HG03439 (cell line): ENCODE results near the gene ZNF524.
"Not testable (repeated sequence)": the region's sequence is repeated elsewhere in the genome, so short reads cannot be mapped to it uniquely, and the experiment has no call there.

Experiments used
- ATAC-seq: cut with Tn5 transposase; IDR thresholded peaks from one replicate; pipeline ENCODE4 v1.9.1; 2021; ENCODE audit warnings: mild to moderate bottlenecking, moderate library complexity; ENCODE audit not compliant: unreplicated experiment

Gene ZNF524

DNA sequence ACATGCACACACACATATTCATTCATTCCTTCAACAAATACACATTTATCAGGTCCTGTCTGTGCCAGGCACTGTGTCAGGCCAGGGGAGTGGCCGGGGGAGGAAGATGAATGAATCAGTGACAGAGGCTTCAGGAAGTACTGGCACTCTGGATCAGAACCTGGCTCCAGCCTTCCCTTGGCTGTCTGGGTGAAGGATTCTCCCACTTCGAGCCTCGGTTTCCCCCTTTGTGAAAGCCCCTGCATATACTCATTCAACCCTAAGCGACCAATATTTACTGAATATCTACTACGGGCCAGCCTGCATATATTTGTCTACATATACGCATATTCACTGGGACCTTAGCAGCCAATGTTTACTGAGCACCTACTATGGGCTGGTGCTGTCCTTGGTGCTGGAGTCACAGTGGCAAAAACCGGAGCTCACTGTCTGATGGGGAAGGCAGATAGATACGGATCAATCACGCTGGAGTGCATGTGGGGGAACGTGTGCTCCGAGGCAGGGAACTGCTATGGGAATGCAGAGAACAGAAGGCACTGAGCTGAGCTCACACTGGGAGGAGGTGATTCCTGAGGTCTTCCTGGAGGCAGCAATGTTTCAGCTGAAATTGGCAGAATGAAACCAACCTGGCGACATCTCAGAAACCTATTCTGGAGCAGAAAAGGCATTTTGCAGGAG, 18.8 kb upstream of the ZNF524 start:
- no peak for ATAC-seq

DNA sequence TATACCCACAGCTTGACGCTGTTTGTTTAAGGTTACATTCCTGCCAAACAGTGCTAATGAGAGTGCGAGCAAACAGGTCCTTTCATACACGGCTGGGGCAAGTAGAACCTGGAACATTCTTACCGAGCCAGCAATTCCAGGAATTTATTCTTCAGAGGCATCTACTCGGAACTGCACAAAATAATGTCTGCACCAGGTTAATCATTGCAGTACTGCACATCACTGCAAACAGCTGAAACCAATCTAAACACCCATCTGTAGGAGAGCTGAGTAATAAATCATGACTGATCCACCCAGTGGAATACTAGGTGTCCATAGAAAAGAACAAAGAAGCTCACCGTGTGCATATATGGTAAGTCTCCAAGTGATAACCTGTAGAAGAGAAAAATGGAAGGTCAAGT, 18.3 kb upstream of the ZNF524 start:
- ATAC-seq, result no peak

DNA sequence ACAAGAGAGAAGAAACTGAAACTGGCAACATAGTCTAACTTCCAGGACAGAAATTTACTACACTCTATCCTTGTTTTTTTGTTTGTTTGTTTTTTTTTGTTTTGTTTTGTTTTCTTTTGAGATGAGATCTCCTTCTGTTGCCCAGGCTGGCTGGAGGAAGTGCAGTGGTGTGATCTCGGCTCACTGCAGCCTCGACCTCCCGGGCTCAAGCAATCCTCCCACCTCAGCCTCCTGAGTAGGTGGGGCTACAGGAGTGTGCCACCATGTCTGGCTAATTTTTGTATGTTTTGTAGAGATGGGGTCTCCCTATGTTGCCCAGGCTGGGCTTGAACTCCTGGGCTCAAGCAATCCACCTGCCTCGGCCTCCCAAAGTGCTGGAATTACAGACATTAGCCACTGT, 17.8 kb upstream of the ZNF524 start:
- ATAC-seq, result not testable (repeated sequence)

DNA sequence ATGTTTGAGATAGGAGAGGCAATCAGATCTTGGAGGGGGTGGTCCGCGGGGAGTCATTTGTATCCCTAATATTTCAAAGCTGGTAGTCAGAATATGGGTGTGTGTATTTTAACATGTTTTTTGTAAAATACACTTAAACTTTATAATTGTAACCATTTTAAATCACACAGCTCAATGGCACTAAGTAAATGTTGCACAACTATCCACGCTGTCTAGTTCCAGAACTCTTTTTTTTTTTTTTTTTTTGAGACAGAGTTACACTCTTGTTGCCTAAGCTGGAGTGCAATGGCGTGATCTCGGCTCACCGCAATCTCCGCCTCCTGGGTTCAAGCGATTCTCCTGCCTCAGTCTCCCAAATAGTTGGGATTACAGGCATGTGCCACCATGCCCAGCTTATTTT, 16.2 kb upstream of the ZNF524 start:
- not testable (repeated sequence) for ATAC-seq

DNA sequence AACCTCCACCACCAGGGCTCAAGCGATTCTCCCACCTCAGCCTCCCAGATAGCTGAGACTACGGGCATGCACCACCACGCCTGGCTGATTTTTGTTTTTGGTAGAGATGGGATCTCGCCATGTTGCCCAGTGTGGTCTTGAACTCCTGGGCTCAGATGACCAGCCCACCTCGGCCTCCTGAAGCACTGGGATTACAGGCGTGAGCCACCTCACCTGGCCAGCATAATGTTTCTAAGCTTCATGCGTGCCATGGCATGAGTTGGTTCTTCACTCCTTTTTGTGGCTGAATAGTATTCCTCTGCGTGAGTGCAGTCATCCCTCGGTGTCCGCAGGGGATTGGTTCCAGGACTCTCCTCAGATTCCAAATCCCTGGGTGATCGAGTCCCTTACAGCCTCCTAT, 15.2 kb upstream of the ZNF524 start:
- no peak for ATAC-seq

DNA sequence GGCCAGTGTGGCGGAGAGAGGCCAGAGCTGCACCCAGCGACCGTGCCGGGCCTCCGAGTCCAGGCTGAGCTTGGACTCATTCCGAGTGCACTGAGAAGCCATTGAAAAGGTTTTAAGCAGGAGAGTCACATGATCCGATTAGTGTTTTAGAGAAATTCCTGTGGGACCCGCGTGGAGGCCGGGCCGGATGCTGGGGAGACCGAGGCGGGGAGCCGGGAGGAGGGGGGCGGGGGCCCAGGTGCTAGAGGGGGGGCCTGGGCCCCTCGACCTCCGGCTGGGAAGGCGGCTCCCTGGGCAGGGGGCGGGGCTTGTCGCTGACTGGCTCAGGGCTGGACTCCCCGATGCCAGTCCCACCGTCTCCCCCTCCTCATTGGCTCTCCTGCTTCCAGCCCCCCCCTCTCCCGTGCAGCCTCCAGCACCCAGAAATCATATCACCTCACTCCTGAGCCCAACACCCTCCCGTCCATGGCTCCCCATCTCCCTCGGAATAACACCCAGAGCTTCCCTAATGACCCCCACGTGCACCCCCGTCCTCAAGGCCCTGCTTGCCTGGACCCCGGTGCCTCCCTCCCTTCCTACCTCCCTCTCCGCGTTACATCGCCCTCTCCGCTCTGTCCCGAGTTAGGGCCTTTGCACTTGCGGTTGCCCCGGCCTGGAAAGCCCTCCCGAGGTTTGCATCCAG, 14.3 kb upstream of the ZNF524 start:
- ATAC-seq, result no peak

DNA sequence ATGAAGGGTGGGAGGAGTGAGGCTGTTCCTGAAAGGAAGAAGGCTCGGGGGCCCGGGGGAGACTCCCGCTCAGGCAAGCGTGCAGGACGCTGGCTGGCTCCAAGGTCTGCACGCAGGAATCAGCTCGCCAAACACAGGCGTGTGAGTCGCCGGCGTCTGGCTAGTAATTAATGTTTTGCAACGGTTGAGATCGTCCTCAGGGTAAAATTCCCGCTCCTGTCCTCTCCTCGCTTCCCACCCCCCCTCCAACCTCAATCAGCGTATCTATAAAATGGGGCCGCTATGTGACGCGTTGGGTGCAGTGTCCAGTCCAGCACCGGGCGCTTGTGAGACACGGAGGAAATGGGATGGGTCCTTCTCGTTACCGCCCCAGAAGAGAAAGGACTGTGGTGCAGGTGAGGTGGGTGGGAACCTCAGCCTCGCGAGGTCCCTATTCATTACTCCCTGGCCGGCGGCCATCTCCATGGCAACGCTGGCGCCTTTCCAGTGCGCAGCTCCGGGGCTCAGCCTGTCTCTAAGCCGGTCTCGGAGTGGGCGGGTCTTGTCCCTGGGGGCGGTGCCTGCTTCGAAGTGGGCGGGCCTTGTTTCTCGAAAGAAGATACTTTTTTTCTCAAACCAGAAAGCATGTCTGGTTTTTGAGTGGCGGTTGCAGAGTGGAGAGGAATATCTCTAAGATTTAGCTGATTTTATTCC, 13.0 kb upstream of the ZNF524 start:
- peak; percentile 82 for ATAC-seq

DNA sequence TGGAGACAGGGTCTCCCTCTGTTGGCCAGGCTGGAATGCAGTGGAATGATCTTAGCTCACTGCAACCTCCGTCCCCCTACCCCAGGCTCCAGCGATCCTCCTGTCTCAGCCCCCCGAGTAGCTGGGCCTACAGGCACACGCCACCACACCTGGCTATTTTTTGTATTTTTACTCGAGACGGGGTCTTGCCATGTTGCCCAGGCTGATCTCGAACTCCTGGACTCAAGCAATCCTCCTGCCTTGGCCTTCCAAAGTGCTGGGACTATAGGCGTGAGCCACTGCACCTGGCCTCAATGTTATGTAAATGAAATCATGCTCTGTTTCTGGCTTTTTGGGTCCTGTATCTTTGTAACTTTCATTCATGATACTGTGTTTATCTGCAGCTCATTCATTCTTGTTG, 11.3 kb upstream of the ZNF524 start:
- ATAC-seq, result no peak

DNA sequence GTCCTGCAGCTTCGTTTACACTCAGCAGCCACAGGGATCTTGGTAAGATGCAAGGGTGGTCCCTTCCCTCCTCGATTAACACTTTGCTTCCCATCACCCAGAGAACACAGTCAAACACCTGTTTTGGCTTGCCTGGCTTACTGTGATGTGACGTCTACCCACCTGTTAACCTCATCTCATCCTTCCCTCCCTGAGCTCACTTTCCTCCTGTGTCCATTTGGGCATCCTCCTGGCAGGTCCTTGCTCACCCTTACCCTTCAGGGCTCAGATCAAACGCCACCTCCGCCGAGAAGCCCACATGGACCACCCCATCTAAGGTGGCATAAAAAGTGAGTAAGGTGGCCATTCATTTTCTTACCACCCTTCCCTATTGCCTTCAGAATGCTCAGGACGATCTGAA, 10.0 kb upstream of the ZNF524 start:
- no peak for ATAC-seq

DNA sequence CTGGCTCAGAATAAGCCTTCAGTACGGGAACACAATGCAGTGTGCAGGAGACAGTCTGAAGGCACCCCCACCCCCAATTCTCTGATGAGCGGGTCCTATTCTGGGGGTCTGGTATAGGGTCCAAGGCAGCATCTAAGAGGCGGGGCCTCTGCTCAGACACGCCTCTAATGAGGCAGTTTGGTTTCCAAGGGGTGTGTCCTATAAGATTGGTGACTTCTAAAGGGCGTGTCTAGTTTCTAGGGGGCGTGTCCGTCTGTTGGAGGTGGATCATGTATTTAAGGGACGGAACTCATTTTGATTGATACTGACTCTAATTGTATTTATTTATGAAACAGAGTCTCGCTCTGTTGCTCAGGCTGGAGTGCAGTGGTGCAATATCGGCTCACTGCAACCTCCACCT, 9.5 kb upstream of the ZNF524 start:
- no peak for ATAC-seq

DNA sequence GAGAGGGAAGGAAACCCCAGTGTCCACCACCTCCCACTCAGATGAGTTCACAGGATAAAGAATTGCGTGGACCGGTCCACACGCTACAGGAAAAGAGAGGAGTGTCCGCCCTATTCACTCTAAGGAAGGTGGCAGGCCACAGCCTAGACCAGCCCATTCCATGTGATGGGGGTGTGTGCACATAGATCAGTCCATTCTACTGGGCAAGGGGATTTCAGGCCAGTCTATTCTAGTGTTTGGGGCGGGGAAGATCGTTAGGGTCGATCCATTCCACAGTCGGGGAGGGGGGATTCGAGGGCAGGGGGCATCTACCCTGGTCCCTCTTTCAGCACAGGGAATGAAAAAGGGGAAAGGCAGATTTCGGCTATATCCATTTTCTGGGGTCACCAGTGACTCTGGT, 8.5 kb upstream of the ZNF524 start:
- ATAC-seq, result no peak

DNA sequence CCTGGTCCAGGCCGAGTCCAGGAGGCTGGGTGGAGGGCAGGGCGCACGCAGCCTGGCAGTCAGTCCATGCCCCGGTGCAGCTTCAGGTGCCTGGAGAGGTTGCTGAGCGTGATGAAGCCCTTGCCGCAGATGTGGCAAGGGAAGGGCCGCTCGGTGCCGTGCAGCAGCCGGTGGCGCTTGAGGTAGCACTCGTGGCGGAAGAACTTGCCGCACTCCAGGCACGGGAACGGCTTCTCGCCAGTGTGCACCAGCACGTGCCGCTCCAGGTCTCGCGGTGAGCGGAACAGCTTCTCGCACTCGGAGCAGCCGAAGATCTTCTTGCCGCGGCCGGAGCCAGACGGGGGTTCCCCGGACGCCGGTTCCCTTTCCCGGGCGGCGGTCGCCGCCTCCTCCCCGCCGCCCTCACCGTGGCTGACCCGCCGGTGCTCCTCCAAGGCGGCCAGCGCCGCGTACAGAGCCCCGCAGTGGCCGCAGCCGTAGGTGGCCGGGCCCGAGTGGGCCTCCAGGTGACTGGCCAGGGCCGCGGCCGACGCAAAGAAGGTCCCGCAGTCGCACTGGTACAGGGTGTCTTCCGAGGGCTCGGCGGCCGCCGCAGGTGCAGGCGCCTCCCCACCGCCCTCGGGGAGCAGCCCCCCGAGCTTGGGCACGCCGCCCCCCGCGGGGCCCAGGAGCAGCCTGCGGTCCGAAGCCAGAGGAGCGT, 7.5 kb upstream of the ZNF524 start:
- no peak for ATAC-seq

DNA sequence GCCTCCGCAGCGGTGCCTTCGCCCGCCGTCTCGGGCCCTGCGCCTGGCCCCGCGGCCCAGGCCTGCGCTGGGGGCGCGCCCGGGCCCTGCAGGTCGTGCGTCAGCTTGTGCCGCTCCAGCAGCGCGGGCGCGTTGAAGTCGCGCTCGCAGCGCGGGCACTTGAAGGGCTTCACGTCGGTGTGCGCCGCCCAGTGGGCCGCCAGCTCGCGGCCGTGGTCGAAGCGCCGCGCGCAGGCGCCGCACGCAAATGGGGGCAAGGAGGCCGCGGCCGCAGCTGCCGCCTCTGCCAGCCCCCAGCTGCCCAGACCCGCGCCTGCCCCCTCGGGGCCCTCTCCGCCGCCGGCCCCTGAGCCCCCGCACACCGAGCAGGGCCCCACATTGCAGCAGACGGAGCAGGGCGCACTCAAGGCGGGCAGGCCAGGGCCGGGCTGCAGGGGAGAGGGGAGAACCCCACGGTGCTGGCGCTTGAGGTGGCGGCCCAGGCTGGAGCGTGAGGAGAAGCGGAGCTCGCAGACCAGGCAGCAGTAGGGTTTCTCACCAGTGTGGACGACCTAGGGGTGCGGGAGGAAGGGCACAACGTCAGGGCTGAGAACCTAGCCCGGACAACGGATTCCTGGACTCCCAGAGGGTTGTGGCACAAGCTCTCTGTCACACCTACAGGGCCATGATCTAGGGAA, 6.9 kb upstream of the ZNF524 start:
- no peak for ATAC-seq

DNA sequence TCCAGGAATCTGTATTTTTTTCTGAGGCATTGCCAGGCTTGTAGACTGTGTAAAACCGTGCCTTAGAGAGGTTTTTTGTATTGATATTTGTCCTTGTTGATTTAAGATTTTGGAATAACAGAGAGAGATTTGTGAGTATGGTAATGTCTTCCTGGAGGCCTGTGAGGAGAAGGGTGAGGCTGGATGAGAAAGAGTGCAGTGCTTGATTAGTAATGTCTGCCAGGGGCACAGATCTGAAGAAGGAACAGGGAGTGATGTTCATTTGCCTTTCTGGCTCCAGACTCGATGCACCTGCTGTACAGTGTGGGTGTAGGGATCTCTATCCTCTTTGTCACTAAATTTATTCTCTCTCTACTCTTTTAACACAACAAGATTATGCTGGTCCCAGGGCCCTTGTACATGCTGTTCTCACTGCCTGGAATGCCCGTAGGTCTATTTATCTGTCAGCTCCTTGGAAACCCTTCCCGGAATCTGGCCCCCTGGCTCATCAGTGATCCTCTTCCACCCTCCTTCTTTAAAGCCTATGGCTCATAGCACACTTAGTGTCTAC, 5.0 kb upstream of the ZNF524 start:
- no peak for ATAC-seq

DNA sequence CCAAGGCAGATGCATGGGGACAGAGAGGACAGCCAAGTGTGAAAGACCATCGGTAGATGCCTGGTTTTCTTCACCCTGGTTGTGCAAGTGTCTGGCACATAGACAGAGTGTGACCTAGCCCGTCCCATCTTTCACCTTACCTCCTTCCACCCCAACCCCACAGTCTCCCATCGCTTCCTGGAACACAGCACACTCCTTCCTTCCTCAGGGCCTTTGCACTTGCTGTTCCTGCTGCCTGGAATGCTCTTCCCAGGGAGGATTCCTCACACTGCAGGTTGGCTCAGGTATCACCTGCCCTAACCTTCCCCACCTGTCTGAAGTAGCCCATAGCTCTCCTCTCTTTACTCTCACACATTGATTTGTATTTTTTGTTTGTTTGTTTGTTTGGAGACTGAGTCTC, 3.8 kb upstream of the ZNF524 start:
- ATAC-seq, result no peak

DNA sequence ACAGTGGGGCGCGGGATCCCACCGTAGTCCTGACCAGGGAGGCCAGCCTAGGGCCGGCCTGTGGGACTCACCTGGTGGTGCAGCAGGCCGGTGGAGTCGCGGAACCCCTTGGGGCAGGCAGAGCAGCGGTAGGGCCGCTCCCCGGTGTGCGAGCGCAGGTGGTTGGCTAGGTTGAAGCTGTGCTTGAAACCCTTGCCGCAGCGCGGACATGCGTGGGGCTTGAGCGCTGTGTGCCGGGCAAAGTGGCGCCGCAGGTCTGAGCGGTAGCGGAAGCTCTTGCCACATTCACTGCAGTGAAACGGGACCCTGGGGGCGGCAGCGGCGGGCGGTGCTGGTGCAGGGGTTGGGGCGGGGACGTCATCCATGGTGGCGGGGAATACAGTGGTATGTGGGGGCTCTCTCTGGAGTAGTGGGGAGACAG, 2.6 kb upstream of the ZNF524 start:
- no peak for ATAC-seq

DNA sequence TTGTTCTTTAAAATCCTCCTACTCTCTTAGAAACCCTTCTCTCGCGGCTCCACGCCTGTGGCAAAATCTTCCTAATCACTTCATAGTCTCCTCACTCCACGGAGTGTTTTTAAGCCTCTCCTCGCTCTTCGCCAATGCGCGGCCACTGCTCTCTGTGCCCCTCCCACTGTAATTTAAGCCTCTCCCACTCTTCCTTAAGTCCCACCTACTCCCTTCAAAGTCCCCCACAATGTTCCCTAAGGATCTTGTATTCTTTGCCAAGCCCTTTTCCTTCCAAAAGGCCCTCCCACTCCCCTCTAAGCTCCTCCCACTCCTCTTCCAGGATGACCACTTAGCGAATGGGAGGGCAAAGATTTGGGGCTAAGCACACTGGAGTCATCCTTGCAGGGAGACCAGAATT, 2.1 kb upstream of the ZNF524 start:
- no peak for ATAC-seq

DNA sequence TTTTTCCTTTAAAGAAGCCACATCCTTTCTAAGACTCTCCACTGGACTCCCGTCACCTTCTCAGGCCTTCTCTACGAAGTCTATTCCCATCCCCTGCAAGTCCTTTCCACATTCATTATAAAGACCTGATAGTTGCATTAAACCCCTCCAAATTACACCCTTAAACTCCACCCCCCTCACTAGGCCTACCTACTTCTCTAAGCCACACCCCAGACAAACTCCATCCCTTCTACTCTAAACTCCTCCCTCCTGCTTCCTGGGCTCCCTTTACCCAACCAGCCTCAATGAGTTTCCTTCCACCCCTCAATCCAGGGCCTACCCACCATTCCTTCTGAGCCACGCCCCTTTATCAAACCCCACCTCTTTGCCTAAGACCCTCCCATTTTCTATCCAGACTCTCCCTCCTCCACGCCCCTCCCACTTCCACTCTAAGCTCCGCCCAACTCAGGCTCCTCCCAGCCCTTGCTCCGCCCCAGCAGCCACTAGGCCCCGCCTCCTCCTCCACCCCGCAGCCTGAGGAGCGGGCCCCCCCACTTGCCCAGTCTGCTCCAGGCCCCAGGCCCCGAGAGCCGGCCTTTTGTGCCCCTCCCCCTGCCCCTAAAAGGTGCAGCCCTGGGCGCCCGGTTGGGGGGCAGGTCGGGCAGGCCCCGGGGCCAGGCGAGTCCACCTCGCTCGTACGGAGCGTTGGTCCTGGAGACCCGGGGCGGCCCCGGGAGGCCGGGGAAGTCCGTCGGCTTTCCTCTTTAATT, 1.2 kb upstream of the ZNF524 start:
- peak; percentile 61 for ATAC-seq

DNA sequence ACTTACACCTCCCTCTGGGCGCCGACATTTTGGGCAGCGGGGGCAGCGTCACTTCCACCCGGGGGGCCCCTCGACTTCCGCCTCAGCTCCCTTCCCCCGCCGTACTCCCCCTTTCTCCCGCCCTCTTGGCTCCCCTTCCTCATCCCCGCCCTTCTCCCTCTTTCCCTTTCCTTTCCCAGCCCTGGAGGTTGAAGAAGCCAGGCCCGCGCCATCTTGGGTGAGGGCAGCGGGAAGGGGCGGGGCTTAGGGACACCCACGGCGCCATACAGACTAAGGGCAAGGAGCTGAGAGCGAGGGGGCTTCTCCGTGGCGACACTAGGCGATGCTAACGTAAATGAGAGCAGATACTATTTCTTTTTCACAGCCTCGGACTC, 633 bp upstream of the ZNF524 start, which contains the start of gene FIZ1:
Gene FIZ1 (minus strand): TSS at position 50 of the 374 bp plus-strand sequence. CDS start 1,652 bp downstream, outside the sequence.
- peak; percentile 50 for ATAC-seq

DNA sequence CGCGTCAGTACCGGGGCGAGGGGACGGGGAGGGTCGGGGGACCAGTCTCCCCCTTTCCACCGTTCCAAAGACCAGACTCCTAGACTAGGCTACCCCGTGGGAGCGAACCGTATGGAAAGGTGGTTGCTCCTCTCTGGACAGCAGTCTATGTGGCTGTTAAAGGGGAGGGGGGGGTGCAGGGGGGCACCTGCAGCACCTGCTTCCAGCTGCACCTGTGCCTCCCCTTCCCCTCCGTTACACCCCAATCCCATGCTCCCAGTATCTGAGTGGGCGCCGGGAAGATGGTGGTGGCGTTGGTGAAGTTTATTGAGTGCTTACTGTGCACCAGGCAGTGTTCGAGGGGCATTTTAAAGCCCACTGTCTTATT, 557 bp downstream of the ZNF524 start:
- ATAC-seq, result no peak
